Stimulated activated CD8-positive, alpha-beta memory T cell treated with anti-CD3 and anti-CD28 coated beads, Interleukin-2, amount 100 ng/mL, for 1 hour (primary cell): ENCODE data around the gene RPA3.

Experiments used
- DNase-seq, 2 donors: peaks; one replicate each; pipeline ENCODE4 v3.0.0-alpha.2; 2020; ENCODE audit warnings: low read depth in 2 of 2

Gene RPA3

GRCh38 chr7:7718492-7718891 lies at the start of gene RPA3:
Gene RPA3 (minus strand): TSS chr7:7718607. CDS start chr7:7640418, 78,189 bp downstream.
- DNase-seq = no peak

DNA sequence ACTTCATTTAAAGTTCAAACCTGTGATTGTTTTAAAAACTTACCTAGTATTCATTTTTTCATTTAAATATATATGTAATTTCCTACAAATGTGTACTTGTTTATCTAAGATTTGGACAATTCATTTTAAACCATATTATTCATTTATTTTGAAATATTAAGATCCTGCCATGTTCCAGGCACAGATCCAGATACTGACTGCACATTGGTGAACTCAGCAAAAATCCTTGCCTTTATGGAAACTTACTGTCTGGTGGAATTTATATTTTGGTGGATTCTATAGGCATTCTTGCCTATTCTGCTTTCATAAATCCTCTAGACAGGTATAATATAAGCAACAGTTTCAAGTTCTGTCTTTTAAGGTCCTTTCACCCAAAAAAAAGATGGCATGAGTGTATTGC lies 48.3 kb upstream of the RPA3 start:
- DNase-seq = no peak

DNA sequence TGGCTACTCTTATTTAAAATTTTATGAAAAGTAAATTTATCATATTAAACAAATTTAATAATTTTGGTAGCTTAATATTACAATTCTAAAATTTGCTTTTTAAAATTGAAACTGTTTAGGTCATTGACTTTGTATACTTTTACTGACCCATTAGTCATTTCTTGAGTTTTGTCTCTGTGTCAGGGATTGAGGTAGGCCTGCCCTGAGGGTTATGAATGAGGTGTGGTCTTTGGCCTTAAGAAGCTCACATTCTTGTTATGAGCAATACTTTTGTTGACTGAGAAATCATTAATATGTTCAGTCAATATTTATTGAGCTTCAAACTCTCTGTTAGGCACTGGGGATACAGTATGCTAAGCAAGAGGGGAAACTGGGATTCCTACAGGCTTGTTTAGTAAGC lies 47.0 kb upstream of the RPA3 start:
- DNase-seq = no peak

DNA sequence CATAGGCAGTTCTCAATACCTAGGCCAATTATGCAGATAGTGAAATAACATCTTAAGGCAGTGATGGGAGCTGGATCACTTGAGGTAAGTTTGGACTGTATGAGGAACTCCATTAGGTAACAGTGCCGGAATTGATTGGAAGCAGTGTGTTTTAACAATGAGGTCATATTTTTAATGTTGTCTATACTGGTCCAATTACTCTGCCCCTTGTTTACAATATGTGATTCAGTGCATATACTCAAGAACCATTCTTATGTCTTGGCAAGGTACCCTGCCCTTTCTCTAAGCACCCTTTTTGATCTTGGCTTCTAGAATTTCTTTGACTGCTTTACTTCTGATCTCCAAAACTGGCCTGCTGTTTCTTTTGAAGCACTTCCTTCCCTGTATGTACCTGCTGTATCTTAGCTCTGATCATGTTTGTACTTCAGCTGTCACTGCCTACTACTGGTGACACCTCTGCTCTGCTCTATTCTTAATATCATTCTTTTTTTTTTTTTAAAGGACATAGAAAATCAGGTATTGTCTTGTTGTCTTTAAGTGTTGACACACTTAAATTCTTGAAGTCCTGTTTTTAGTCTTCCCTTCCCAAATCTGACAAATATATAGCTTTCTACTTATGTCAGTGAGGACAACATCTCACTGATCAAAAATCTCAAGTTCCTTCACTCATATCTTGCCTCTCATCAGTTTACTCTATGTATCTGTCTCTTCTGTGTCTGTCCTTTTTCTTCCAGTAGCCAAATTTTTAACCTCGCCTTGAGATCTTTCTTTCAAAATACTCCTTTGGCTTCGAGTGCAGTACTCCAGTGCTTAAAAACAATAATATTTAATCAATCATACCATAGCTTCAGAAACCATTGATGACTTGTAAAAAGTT lies 46.4 kb upstream of the RPA3 start:
- no peak for DNase-seq

DNA sequence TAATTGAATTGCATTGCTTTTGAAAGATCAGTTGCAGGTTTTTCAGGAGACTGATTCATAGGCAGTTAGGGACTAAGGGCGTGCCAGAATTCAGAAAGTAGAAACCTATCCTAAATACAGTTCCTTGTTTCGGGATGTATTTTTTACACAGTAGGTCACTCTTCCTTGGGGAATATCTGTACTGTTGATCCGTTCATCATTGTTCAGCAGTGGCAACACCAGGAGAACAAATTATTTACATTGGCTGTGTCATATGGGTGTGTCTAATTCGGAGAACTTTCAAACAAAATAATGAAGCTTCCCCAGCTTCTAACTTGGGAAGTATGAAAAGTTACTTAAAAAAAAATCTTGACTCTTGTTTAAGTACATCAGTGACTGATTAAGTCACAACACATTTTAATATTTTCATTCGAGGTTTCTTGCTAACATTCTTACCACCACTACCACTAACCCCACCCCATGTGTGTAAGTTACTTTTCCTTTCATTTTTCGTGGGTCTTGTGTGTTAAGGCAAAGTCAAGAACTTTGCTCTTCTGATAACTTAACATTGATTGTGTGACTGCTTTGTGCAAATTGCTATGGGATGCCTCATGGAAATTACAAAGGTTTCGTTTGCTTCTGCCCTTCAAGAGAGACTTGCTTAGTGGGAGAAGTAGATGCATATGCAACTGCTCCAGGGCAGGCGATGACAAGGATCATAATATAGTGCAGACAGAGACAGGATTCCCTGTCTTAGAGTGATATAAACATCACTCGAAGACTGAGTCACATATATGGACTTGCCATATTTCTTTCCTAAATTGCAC lies 43.8 kb upstream of the RPA3 start:
- DNase-seq = no peak

DNA sequence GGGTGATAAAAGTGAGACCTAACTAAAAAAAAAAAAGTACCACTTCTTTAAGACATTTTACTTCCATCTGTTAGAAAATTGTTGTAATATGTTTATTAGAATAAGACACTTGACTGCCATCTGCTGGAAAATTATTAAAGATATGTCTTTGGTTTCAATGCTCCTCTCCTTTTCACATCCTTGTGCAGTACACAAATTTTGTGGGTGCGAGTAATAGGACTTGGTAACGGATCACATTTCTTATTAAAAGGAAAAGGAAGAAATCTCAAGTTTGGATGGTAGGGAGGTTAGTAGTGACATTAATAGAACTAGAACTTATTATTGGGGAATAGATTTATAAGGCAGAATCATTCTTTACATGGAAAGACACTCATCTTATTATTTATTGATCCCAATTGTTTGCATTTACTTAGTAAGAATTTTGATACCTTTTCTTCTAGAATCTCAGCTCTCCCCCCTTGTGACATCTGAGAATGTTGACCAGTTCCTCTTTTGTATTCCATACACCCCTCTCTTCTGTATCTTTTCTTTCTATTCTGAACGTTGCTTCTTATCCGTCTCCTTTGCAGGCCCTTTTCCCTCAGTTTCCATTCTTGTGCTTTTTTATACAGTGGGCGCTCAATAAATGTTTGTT lies 43.0 kb upstream of the RPA3 start:
- DNase-seq = no peak

DNA sequence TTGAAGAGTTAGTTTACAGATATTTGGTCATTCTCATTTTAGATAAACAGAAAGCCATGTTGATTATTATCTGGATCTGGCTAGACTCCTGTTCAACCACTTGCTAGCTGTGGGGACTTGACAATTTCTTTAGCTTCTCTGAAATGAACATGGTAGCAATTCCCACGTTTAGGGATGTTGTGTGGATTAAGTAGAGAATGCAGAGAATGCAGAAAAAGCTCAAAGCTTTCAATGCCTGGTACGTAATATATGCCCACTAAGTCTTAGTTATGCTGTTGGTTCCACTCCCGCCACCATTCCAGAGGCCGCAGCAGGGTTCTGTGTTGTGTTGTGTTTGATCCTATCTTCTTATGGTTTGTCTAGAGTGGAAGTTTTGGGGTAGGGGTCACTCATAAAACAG lies 39.2 kb upstream of the RPA3 start:
- no peak for DNase-seq

GRCh38 chr7:7756577-7756976 lies 38.2 kb upstream of the RPA3 start:
- DNase-seq = no peak

- no peak for DNase-seq
These were observed 33.1 kb upstream of the RPA3 start for GRCh38 chr7:7751243-7752092.

- no peak for DNase-seq
These were observed 32.3 kb upstream of the RPA3 start for GRCh38 chr7:7750571-7751242.

GRCh38 chr7:7746458-7746857 lies 28.1 kb upstream of the RPA3 start:
- DNase-seq = no peak

- no peak for DNase-seq
These were observed 27.6 kb upstream of the RPA3 start for GRCh38 chr7:7745966-7746365.

DNA sequence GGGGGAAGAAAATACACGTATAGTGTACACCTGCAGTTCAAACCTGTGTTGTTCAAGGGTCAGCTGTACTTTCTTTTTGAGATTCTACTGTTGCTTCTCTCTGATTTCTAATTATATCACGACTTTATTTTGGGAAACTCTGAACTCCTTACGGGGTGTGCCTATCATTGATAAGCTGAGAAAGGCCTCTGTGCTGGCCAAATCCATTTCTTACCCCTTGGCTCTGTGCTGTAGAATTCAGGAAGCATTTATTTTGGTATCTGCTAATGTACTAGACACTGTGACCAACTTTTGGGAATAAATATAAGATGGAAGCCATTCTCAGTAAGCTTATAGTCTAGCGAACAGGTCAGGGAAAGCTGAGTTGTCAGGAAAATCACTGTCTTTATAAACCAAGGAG lies 26.9 kb upstream of the RPA3 start:
- no peak for DNase-seq

GRCh38 chr7:7742223-7742622 lies 23.8 kb upstream of the RPA3 start:
- no peak for DNase-seq

DNA sequence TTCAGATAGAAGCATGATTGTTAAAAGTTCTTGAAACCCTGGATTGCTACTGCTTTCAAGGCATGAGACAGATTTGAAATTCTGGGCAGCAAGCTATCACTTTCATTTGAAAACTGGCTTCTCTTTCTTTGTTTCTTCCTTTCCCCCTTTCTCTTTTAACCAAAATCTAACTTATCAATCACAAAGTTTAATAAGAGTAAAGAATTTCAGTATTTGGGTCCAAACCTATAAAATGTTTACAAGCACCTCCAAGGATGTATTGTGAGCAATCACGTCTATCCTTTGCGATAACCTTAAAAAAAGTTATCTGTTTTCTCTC lies 21.6 kb upstream of the RPA3 start:
- DNase-seq = no peak

- no peak for DNase-seq
These were observed 21.0 kb upstream of the RPA3 start for GRCh38 chr7:7739204-7740036.

GRCh38 chr7:7738622-7739021 lies 20.2 kb upstream of the RPA3 start:
- DNase-seq = no peak

DNA sequence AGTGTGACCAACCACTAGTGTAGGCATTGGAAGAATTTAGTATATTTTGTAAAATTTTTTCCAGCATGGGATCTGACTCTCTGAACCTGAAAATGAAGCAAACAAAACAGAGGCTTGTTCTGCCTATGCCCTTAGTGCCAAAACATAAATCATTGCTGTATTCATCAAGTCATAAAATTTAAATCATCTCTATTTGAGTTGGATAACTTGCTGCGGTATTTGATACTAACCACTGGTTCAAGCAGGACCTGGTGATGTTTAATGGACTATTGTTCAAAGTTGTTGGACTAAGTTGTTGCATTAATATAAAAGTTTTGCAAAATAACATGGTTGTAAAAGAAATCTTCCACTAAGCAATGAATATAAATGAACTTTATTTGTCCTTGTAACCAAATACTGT lies 19.8 kb upstream of the RPA3 start:
- no peak for DNase-seq

DNA sequence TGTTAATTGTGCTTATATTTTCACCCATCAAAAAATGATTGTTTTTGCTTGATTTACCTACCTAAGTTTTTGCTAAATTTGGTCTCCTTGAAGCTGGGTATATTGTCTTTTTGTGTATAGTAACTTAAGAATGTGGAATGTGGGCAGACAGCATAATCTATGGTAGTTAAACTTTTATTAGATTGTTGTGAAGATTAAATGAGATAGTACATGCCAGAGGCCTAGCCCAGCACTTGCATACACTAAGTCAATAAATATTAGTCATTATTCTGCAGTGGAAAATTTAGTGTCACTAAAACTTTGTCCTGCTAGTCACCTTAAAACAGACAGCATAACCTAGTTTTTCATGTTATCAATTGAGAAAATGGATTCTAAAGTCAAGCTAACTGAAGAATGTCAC lies 19.3 kb upstream of the RPA3 start:
- no peak for DNase-seq

GRCh38 chr7:7736671-7737070 lies 18.3 kb upstream of the RPA3 start:
- no peak for DNase-seq
